22Rv1 (cell line): ENCODE data around the gene B3GNT4.
A peak's percentile ranks its signal among the peaks of the same experiment; 100 is the strongest.

Experiments used
- H3K27ac ChIP-seq: fragments of 450-650 bp; 2 replicates; pipeline ENCODE4 v1.5.1; 2017
- CTCF ChIP-seq: fragments of 450-650 bp; IDR thresholded peaks from 2 replicates; pipeline ENCODE4 v1.5.1; 2017; ENCODE audit warnings: mild to moderate bottlenecking
- ZFX ChIP-seq: fragments of 450-650 bp; IDR thresholded peaks from 2 replicates; pipeline ENCODE4 v1.6.1; 2017; ENCODE audit warnings: antibody characterized with exemption, borderline replicate concordance

The B3GNT4 gene

GRCh38 chr12:122226366-122227125 is 23.0 kb downstream of the B3GNT4 start:
- peak overlapping the region; percentile 95 for H3K27ac ChIP-seq

GRCh38 chr12:122227341-122227740 is 23.8 kb downstream of the B3GNT4 start:
- TF ChIP-seq ZFX (no peak), CTCF (no peak)
- peak overlapping the region; percentile 95 for H3K27ac ChIP-seq

More at GRCh38 chr12:122226366-122227125, 23.0 kb downstream of the B3GNT4 start:
- no peak for TF ChIP-seq CTCF
- TF ChIP-seq ZFX: no peak

GRCh38 chr12:122228092-122228491 is 24.6 kb downstream of the B3GNT4 start:
- TF ChIP-seq CTCF (no peak), ZFX (no peak)
- no peak overlapping the region for H3K27ac ChIP-seq

GRCh38 chr12:122230798-122231197 is 27.3 kb downstream of the B3GNT4 start:
- no peak overlapping the region for H3K27ac ChIP-seq
- no peak for TF ChIP-seq ZFX
- no peak for TF ChIP-seq CTCF

GRCh38 chr12:122232691-122233090 is 29.2 kb downstream of the B3GNT4 start:
- no peak for TF ChIP-seq CTCF
- TF ChIP-seq ZFX: no peak
- H3K27ac ChIP-seq: no peak overlapping the region

GRCh38 chr12:122235741-122236140 is 32.2 kb downstream of the B3GNT4 start:
- no peak overlapping the region for H3K27ac ChIP-seq

More at GRCh38 chr12:122235741-122236140, 32.2 kb downstream of the B3GNT4 start:
- TF ChIP-seq CTCF (no peak), ZFX (no peak)
